ENCODE data around the gene LEF1.

GRCh38 chr4:108007984-108008383 is 160.7 kb downstream of the LEF1 start:
- TF ChIP-seq TAF1 (IDR thresholded peaks at IDR 0.05; ENCODE audit: borderline replicate concordance, insufficient read depth, low read length) = no peak
- no peak for TF ChIP-seq SIN3A (IDR thresholded peaks at IDR 0.05; ENCODE audit: borderline replicate concordance, insufficient read depth, low read length)
- TF ChIP-seq REST (IDR thresholded peaks at IDR 0.05; ENCODE audit: insufficient read depth in 1 of 2, low read depth in 2 of 2, low read length in 2 of 2) = no peak
- no peak for TF ChIP-seq POLR2AphosphoS5 (IDR thresholded peaks at IDR 0.05; ENCODE audit: low read depth, low read length)

All from PFSK-1 (cell line).